IPS-18a (cell line): ENCODE results near the gene ZFHX3.

Source experiments
- H3K27ac ChIP-seq: one replicate; pipeline ENCODE4 v1.5.1; 2013; ENCODE audit warnings: low read length
- H3K27me3 ChIP-seq: one replicate; pipeline ENCODE4 v1.6.1; 2013; ENCODE audit warnings: mild to moderate bottlenecking, low read length; ENCODE audit not compliant: control insufficient read depth, insufficient read depth
- H3K36me3 ChIP-seq: one replicate; pipeline ENCODE4 v1.6.1; 2013; ENCODE audit warnings: low read depth, low read length; ENCODE audit not compliant: control insufficient read depth
- H3K4me1 ChIP-seq: one replicate; pipeline ENCODE4 v1.6.1; 2013; ENCODE audit warnings: low read depth, low read length; ENCODE audit not compliant: control insufficient read depth
- H3K4me3 ChIP-seq: one replicate; pipeline ENCODE4 v1.5.1; 2013; ENCODE audit warnings: low read length
- H3K9ac ChIP-seq: one replicate; pipeline ENCODE4 v1.6.1; 2013; ENCODE audit warnings: mild to moderate bottlenecking, low read length, moderate library complexity
- H3K9me3 ChIP-seq: one replicate; pipeline ENCODE4 v1.6.1; 2013; ENCODE audit warnings: low read depth, low read length; ENCODE audit not compliant: control insufficient read depth

ZFHX3 gene

GRCh38 chr16:73067671-73068540, 20.0 kb upstream of the ZFHX3 start:
- no peak overlapping the region for H3K4me3 ChIP-seq
- no peak overlapping the region for H3K27ac ChIP-seq
- peaks cover 25% of the 10 kb centered on the region for H3K4me1 ChIP-seq
- H3K36me3 ChIP-seq = no peaks in the 10 kb centered on the region
- no peaks in the 10 kb centered on the region for H3K9me3 ChIP-seq
- H3K9ac ChIP-seq = no peak overlapping the region
- peaks cover 89% of the 10 kb centered on the region for H3K27me3 ChIP-seq

GRCh38 chr16:73066927-73067670, 19.2 kb upstream of the ZFHX3 start:
- Histone ChIP-seq H3K4me3 (peak overlapping the region; percentile 28), H3K27ac (no peak overlapping the region), H3K27me3 (peaks cover 91% of the 10 kb centered on the region), H3K4me1 (peaks cover 33% of the 10 kb centered on the region), H3K36me3 (no peaks in the 10 kb centered on the region), H3K9me3 (no peaks in the 10 kb centered on the region), H3K9ac (no peak overlapping the region)

GRCh38 chr16:73066331-73066926, 18.5 kb upstream of the ZFHX3 start:
- H3K4me3 ChIP-seq = peak overlapping the region; percentile 28
- no peaks in the 10 kb centered on the region for H3K9me3 ChIP-seq
- no peak overlapping the region for H3K9ac ChIP-seq
- no peaks in the 10 kb centered on the region for H3K36me3 ChIP-seq
- peaks cover 38% of the 10 kb centered on the region for H3K4me1 ChIP-seq
- H3K27me3 ChIP-seq = peaks cover 91% of the 10 kb centered on the region
- no peak overlapping the region for H3K27ac ChIP-seq

GRCh38 chr16:73065632-73066330, 17.9 kb upstream of the ZFHX3 start:
- Histone ChIP-seq H3K4me1 (peaks cover 45% of the 10 kb centered on the region), H3K4me3 (peak overlapping the region; percentile 28), H3K9me3 (no peaks in the 10 kb centered on the region), H3K27ac (no peak overlapping the region), H3K36me3 (no peaks in the 10 kb centered on the region), H3K9ac (no peak overlapping the region), H3K27me3 (peaks cover 97% of the 10 kb centered on the region)

- peaks cover 48% of the 10 kb centered on the region for H3K4me1 ChIP-seq
- no peak overlapping the region for H3K27ac ChIP-seq
- no peak overlapping the region for H3K4me3 ChIP-seq
- no peaks in the 10 kb centered on the region for H3K9me3 ChIP-seq
- peaks cover 100% of the 10 kb centered on the region for H3K27me3 ChIP-seq
- H3K36me3 ChIP-seq = no peaks in the 10 kb centered on the region
- H3K9ac ChIP-seq = no peak overlapping the region
These were observed 17.1 kb upstream of the ZFHX3 start for GRCh38 chr16:73064994-73065545.

GRCh38 chr16:73064212-73064993, 16.5 kb upstream of the ZFHX3 start:
- Histone ChIP-seq H3K9ac (no peak overlapping the region), H3K4me1 (peaks cover 52% of the 10 kb centered on the region), H3K27ac (no peak overlapping the region), H3K27me3 (peaks cover 100% of the 10 kb centered on the region), H3K36me3 (no peaks in the 10 kb centered on the region), H3K4me3 (no peak overlapping the region), H3K9me3 (no peaks in the 10 kb centered on the region)

GRCh38 chr16:73063854-73064211, 15.9 kb upstream of the ZFHX3 start:
- Histone ChIP-seq H3K36me3 (no peaks in the 10 kb centered on the region), H3K4me3 (no peak overlapping the region), H3K9me3 (no peaks in the 10 kb centered on the region), H3K27ac (no peak overlapping the region), H3K27me3 (peaks cover 99% of the 10 kb centered on the region), H3K4me1 (peaks cover 54% of the 10 kb centered on the region), H3K9ac (no peak overlapping the region)

GRCh38 chr16:73062743-73063733, 15.1 kb upstream of the ZFHX3 start:
- no peaks in the 10 kb centered on the region for H3K36me3 ChIP-seq
- H3K27ac ChIP-seq = no peak overlapping the region
- peaks cover 54% of the 10 kb centered on the region for H3K4me1 ChIP-seq
- H3K27me3 ChIP-seq = peaks cover 91% of the 10 kb centered on the region
- no peaks in the 10 kb centered on the region for H3K9me3 ChIP-seq
- peak overlapping the region; percentile 13 for H3K4me3 ChIP-seq
- no peak overlapping the region for H3K9ac ChIP-seq

GRCh38 chr16:73062001-73062616, 14.2 kb upstream of the ZFHX3 start:
- H3K9ac ChIP-seq = no peak overlapping the region
- H3K27ac ChIP-seq = no peak overlapping the region
- peaks cover 57% of the 10 kb centered on the region for H3K4me1 ChIP-seq
- H3K4me3 ChIP-seq = no peak overlapping the region
- H3K27me3 ChIP-seq = peaks cover 87% of the 10 kb centered on the region
- H3K9me3 ChIP-seq = no peaks in the 10 kb centered on the region
- no peaks in the 10 kb centered on the region for H3K36me3 ChIP-seq
